ENCODE data around the gene LCOR. TPM values are rescaled to one million over a fixed set of nuclear protein-coding genes. Genes with fewer than 3 reads are reported as not detected.

LCOR gene
- total RNA-seq, 1 donor from 2014 or later = 35.3 TPM

- Mint-ChIP-seq H3K4me1 (peaks cover 16% of the 10 kb centered on the region), H3K27me3 (ENCODE audit: insufficient read depth, low read depth) (peaks cover 24% of the 10 kb centered on the region), H3K36me3 (no peaks in the 10 kb centered on the region), H3K27ac (no peak overlapping the region), H3K9me3 (no peaks in the 10 kb centered on the region), H3K4me3 (no peak overlapping the region)
- DNase-seq (ENCODE audit: low spot score) = no peak
- H3K9me3 ChIP-seq (ENCODE audit: low read depth) = no peaks in the 10 kb centered on the region
- H3F3A ChIP-seq (ENCODE audit: low read depth) = peaks cover 10% of the 10 kb centered on the region
- no peak for TF ChIP-seq EZH2 (IDR thresholded peaks at IDR 0.05)
- no peak for TF ChIP-seq CTCF (IDR thresholded peaks at IDR 0.05)
- TF ChIP-seq EZH2phosphoT487 (IDR thresholded peaks at IDR 0.05) = no peak
- H3K4me1 ChIP-seq = peaks cover 18% of the 10 kb centered on the region
- H3K9ac ChIP-seq = no peak overlapping the region
- no peaks in the 10 kb centered on the region for H3K79me2 ChIP-seq (ENCODE audit: low read depth)
- H4K20me1 ChIP-seq (ENCODE audit: low read depth) = no peaks in the 10 kb centered on the region
- no peak overlapping the region for H2AFZ ChIP-seq (replicated peaks)
- no peaks in the 10 kb centered on the region for H3K27me3 ChIP-seq
- no peak overlapping the region for H3K27ac ChIP-seq
- H3K4me3 ChIP-seq = no peak overlapping the region
- no peak overlapping the region for H3K4me2 ChIP-seq
- H3K36me3 ChIP-seq = no peaks in the 10 kb centered on the region
Measured at GRCh38 chr10:97015240-97015639, 183.1 kb downstream of the LCOR start.

GRCh38 chr10:97016728-97017473, 184.8 kb downstream of the LCOR start:
- H3K36me3 Mint-ChIP-seq = no peaks in the 10 kb centered on the region
- Histone ChIP-seq H3K27ac (no peak overlapping the region), H3K4me1 (peaks cover 34% of the 10 kb centered on the region), H3K27me3 (no peaks in the 10 kb centered on the region), H3K36me3 (no peaks in the 10 kb centered on the region), H4K20me1 (ENCODE audit: low read depth) (peaks cover 3% of the 10 kb centered on the region), H3K9me3 (ENCODE audit: low read depth) (no peaks in the 10 kb centered on the region), H3K4me2 (no peak overlapping the region), H3K4me3 (no peak overlapping the region), H3K9ac (no peak overlapping the region), H2AFZ (replicated peaks) (no peak overlapping the region), H3F3A (ENCODE audit: low read depth) (peaks cover 25% of the 10 kb centered on the region), H3K79me2 (ENCODE audit: low read depth) (no peaks in the 10 kb centered on the region)
- H3K27ac Mint-ChIP-seq = no peak overlapping the region
- TF ChIP-seq EZH2 (IDR thresholded peaks at IDR 0.05) (no peak), EZH2phosphoT487 (IDR thresholded peaks at IDR 0.05) (no peak), CTCF (IDR thresholded peaks at IDR 0.05) (no peak)
- no peaks in the 10 kb centered on the region for H3K9me3 Mint-ChIP-seq
- no peak for DNase-seq (ENCODE audit: low spot score)
- H3K4me1 Mint-ChIP-seq = peaks cover 32% of the 10 kb centered on the region
- H3K27me3 Mint-ChIP-seq (ENCODE audit: insufficient read depth, low read depth) = peaks cover 28% of the 10 kb centered on the region
- no peak overlapping the region for H3K4me3 Mint-ChIP-seq

GRCh38 chr10:97017474-97017903, 185.4 kb downstream of the LCOR start:
- peaks cover 29% of the 10 kb centered on the region for H3K27me3 Mint-ChIP-seq (ENCODE audit: insufficient read depth, low read depth)
- peaks cover 28% of the 10 kb centered on the region for H3F3A ChIP-seq (ENCODE audit: low read depth)
- TF ChIP-seq EZH2 (IDR thresholded peaks at IDR 0.05) = no peak
- no peak for TF ChIP-seq CTCF (IDR thresholded peaks at IDR 0.05)
- TF ChIP-seq EZH2phosphoT487 (IDR thresholded peaks at IDR 0.05) = no peak
- H3K9me3 Mint-ChIP-seq = no peaks in the 10 kb centered on the region
- H3K4me2 ChIP-seq = no peak overlapping the region
- H3K4me3 ChIP-seq = no peak overlapping the region
- H3K79me2 ChIP-seq (ENCODE audit: low read depth) = no peaks in the 10 kb centered on the region
- H3K4me1 ChIP-seq = peaks cover 38% of the 10 kb centered on the region
- H4K20me1 ChIP-seq (ENCODE audit: low read depth) = peaks cover 3% of the 10 kb centered on the region
- H2AFZ ChIP-seq (replicated peaks) = no peak overlapping the region
- H3K36me3 ChIP-seq = no peaks in the 10 kb centered on the region
- no peak overlapping the region for H3K27ac Mint-ChIP-seq
- H3K9ac ChIP-seq = no peak overlapping the region
- H3K36me3 Mint-ChIP-seq = no peaks in the 10 kb centered on the region
- no peak overlapping the region for H3K27ac ChIP-seq
- no peaks in the 10 kb centered on the region for H3K27me3 ChIP-seq
- no peaks in the 10 kb centered on the region for H3K9me3 ChIP-seq (ENCODE audit: low read depth)
- DNase-seq (ENCODE audit: low spot score) = peak; percentile 30
- H3K4me3 Mint-ChIP-seq = no peak overlapping the region
- H3K4me1 Mint-ChIP-seq = peaks cover 37% of the 10 kb centered on the region

Data from neural progenitor cell (in vitro differentiated cells).